Epidermal melanocyte (primary cell): ENCODE measurements around the gene STX2.
A peak's percentile ranks its signal among the peaks of the same experiment; 100 is the strongest.
"Not testable (repeated sequence)": the region's sequence is repeated elsewhere in the genome, so short reads cannot be mapped to it uniquely, and the experiment has no call there.

Source experiments
- DNase-seq: peaks from one replicate; pipeline ENCODE4 v3.0.0; 2011; ENCODE audit warnings: low spot score; ENCODE audit not compliant: insufficient read length

The STX2 gene

DNA sequence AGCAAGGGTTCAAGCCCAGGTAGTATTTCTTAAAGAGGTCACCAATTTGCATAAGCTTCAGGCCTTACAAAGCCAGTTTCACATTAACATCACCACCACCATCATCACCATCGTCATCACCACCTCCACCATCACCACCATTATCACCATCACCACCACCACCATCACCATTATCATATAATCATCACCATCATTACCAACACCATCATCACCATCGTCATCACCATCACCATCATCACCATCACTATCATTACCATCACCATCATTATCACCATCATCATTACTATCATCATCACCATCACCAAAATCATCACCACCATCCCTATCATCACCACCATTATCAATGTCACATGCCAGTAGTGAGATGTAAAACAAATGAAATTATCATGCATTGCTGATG is 72.6 kb downstream of the STX2 start:
- DNase-seq, result no peak

- no peak for DNase-seq
Observed at GRCh38 chr12:130765186-130765659, 73.8 kb downstream of the STX2 start.

- no peak for DNase-seq
Observed at GRCh38 chr12:130764475-130765185, 74.4 kb downstream of the STX2 start.

DNA sequence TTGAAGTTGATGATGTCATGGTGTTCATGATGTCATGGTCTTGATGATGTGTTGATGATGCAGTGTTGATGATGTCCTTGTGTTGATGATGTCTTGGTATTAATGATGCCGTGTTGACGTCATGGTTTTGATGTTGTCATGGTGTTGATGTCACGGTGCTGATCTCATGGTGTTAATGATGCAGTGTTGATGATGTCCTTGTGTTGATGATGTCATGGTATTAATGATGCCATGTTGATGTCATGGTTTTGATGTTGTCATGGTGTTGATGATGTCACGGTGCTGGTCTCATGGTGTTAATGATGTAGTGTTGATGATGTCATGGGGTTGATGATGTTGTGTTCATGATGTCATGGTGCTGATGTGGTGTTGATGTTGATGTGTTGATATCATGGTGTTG is 75.0 kb downstream of the STX2 start:
- DNase-seq, result no peak

DNA sequence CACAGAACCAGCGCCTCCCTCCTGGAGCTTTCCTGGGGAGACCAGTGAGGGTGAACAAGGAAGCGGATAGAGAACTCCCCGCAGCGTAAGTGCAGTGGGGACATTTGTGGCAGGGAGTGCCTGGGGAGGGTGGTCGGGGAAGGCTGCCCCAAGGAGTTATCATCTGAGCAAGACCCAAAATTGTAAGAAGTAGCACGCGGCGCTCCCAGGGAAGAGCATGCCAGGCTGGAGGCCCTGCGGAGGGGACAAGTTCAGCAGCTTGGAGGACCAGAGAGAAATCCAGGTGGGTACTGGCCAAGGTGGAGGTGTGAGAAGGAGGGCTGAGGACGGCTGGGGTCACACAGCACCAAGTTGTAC is 76.8 kb downstream of the STX2 start:
- no peak for DNase-seq

GRCh38 chr12:130761537-130762318 is 77.3 kb downstream of the STX2 start:
- peak; percentile 62 for DNase-seq

- no peak for DNase-seq
Observed at GRCh38 chr12:130754234-130754901, 84.7 kb downstream of the STX2 start.

DNA sequence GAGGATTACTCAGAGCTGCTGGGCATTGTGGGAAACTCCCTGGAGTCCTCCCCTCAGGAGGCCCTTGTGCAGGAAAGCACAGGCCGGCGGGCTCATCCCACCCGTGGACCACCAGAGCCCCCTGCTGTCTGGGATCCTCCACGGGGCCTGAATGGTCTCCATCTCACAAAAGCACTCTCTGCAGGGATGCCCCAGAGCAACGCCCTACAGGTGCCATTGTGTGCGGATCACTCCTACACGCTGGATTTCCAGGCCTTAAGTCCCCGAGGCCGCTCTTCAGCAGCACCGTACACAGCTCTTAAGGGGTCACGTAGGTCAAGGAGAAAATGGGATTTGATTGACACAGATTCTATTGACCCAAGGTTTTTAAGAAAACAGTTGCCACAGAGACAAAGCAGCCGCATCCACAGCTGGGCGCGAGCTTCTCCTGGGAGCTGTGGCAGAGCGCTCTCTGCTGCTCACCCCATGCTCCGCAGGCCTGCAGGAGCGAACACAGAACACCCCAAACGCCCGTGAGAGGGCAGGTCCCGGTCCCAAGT is 86.3 kb downstream of the STX2 start:
- DNase-seq, result no peak

DNA sequence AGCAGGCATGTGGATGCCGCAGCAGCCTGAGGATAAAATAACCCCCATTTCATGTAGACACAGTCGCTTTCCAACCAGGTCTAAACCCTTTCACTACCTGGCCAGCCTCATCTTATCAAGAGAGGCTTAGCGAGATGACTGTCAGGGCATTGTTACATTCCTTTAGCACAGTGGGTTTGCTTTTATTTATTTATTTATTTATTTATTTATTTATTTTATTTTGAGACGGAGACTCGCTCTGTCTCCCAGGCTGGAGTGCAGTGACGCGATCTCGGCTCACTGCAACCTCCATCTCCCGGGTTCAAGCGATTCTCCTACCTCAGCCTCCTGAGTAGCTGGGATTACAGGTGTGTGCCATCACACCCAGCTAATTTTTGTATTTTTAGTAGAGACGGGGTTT is 87.0 kb downstream of the STX2 start:
- DNase-seq, result not testable (repeated sequence)

DNA sequence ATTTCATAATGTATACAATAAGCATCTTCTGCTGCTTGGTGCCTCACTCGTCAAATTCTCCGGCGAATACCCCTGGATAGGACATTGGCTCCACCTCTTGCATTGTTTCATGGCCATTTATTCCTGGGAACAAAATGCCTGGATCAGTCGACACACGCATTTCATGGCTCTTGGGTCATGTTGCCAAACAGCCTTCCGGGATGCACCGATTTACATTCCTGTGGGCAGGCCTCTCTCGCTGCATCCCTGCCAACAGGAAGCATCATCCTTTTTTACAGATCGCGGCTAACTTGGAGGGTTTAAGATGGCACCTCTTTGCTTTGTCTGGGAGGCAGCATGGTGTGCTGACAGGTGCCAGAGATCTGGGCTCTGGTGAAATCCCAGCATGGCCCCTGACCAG is 90.3 kb downstream of the STX2 start:
- DNase-seq, result no peak

GRCh38 chr12:130747867-130748740 is 90.9 kb downstream of the STX2 start:
- DNase-seq, result peak; percentile 76

- DNase-seq, result no peak
Observed at GRCh38 chr12:130746546-130746945, 92.5 kb downstream of the STX2 start.

- DNase-seq, result no peak
Observed at GRCh38 chr12:130745921-130746320, 93.1 kb downstream of the STX2 start.

- no peak for DNase-seq
Observed at GRCh38 chr12:130744274-130744673, 94.8 kb downstream of the STX2 start.

- DNase-seq, result no peak
Observed at GRCh38 chr12:130743606-130744005, 95.4 kb downstream of the STX2 start.

DNA sequence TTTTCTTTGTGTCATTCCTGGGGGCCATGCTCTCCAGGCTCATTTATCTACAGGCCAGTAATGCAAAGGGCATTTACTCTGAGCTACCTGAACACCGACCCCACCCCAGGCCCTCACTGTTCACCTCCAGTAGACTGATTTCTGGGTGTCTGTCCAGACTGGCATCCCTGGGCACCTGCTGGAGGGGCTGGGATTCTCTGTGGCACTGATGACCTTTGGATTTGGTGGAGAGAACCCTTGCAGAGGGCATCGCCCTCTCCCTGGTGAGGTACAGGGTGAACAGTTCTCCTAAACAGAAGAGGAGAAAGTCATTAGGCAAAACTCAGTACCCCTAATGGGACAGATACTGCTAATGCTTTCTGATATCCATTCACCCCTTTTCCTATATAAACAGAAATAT is 95.9 kb downstream of the STX2 start:
- no peak for DNase-seq

DNA sequence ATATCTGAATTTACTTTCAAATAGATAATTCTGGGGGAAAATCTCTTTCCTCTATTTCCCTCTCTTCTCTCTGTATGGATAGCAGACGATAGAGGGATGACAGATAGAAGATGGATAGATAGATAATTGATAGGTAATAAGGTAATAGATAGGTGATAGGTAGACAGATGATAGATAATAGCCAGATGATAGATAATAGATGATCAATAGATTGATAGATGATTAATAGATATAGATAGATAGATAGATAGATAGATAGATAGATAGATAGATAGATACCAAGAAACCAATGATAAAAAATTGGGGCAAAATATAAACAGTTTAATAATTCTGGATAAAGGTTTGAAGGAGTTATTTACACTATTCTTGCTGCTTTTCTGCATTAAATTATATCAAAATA is 96.3 kb downstream of the STX2 start:
- no peak for DNase-seq

DNA sequence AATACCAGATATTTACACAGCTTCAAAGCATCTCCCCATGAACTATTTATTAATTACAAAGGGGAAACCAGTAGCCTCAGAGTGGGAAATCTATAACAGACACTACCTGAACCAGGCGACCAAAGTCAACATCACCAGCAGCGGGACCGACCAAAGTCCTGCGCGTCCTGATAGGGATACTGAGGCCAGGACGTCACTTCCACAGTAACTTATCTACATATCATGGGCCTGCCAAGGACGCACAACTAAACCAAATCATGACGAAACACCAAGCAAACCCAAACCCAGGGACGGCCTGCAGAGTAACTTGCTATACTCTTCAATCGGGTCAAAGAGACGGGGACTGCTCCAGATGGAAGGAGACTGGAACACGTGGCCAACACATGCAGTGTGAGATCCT is 96.9 kb downstream of the STX2 start:
- no peak for DNase-seq
